ENCODE measurements around the gene MAN1A1.

MAN1A1 gene

GRCh38 chr6:119166024-119166784 is 183.4 kb downstream of the MAN1A1 start:
- in situ Hi-C loops (cut with MboI; ENCODE audit: low sequenced_read_pairs, unreplicated experiment), result no loop called here
- DNase-seq (ENCODE audit: low spot score), result no peak
- no peak for TF ChIP-seq CTCF (IDR thresholded peaks at IDR 0.05; ENCODE audit: borderline replicate concordance, control extremely low read depth, extremely low read depth, insufficient read depth, missing control alignments)

- no peak for DNase-seq (ENCODE audit: low spot score)
Measured at GRCh38 chr6:119163006-119163405, 186.6 kb downstream of the MAN1A1 start.

GRCh38 chr6:119162134-119162775 is 187.3 kb downstream of the MAN1A1 start:
- in situ Hi-C loops (cut with MboI; ENCODE audit: low sequenced_read_pairs, unreplicated experiment), result no loop called here
- TF ChIP-seq CTCF (IDR thresholded peaks at IDR 0.05; ENCODE audit: borderline replicate concordance, control extremely low read depth, extremely low read depth, insufficient read depth, missing control alignments), result no peak
- DNase-seq (ENCODE audit: low spot score), result no peak

More at GRCh38 chr6:119163006-119163405, 186.6 kb downstream of the MAN1A1 start:
- no peak for TF ChIP-seq CTCF (IDR thresholded peaks at IDR 0.05; ENCODE audit: borderline replicate concordance, control extremely low read depth, extremely low read depth, insufficient read depth, missing control alignments)
- in situ Hi-C loops (cut with MboI; ENCODE audit: low sequenced_read_pairs, unreplicated experiment), result no loop called here

GRCh38 chr6:119161438-119161837 is 188.1 kb downstream of the MAN1A1 start:
- no peak for TF ChIP-seq CTCF (IDR thresholded peaks at IDR 0.05; ENCODE audit: borderline replicate concordance, control extremely low read depth, extremely low read depth, insufficient read depth, missing control alignments)
- in situ Hi-C loops (cut with MboI; ENCODE audit: low sequenced_read_pairs, unreplicated experiment), result no loop called here
- DNase-seq (ENCODE audit: low spot score), result no peak

GRCh38 chr6:119160911-119161310 is 188.7 kb downstream of the MAN1A1 start:
- no peak for DNase-seq (ENCODE audit: low spot score)
- in situ Hi-C loops (cut with MboI; ENCODE audit: low sequenced_read_pairs, unreplicated experiment), result no loop called here
- TF ChIP-seq CTCF (IDR thresholded peaks at IDR 0.05; ENCODE audit: borderline replicate concordance, control extremely low read depth, extremely low read depth, insufficient read depth, missing control alignments), result no peak

- no peak for TF ChIP-seq CTCF (IDR thresholded peaks at IDR 0.05; ENCODE audit: borderline replicate concordance, control extremely low read depth, extremely low read depth, insufficient read depth, missing control alignments)
- no peak for DNase-seq (ENCODE audit: low spot score)
- in situ Hi-C loops (cut with MboI; ENCODE audit: low sequenced_read_pairs, unreplicated experiment), result no loop called here
Measured at GRCh38 chr6:119158057-119158848, 191.3 kb downstream of the MAN1A1 start.

Data from GM13976 (cell line).